Stomach (tissue), 9 donors: Measurements from ENCODE around the gene PSMB7. TPM values are rescaled to one million over a fixed set of nuclear protein-coding genes. Genes with fewer than 3 reads are reported as not detected.

ENCODE experiments used
- DNase-seq, 2 donors: peaks; one replicate each; pipeline versions ENCODE4 v3.0.0 to v3.0.0-alpha.2; 2013 to 2019
- H3K27ac ChIP-seq, 5 donors: fragments of 200-600 bp in 4 of 5; sonication (generic) in 4 of 5; one replicate each; pipeline ENCODE4 v1.5.1; 2013 to 2019; ENCODE audit warnings: mild to moderate bottlenecking in 1 of 5, moderate library complexity in 1 of 5
- H3K27me3 ChIP-seq, 3 donors: fragments of 200-600 bp; sonication (generic); one replicate each; pipeline ENCODE4 v1.5.1; 2017 to 2019; ENCODE audit warnings: mixed run types in 1 of 3
- H3K36me3 ChIP-seq, 4 donors: fragments of 200-600 bp; sonication (generic); 1 replicate in 3 of 4; 2 replicates in 1 of 4; pipeline ENCODE4 v1.5.1; 2016 to 2019
- H3K4me1 ChIP-seq, 4 donors: fragments of 200-600 bp; sonication (generic); one replicate each; pipeline ENCODE4 v1.5.1; 2016 to 2019
- H3K4me3 ChIP-seq, 4 donors: fragments of 200-600 bp; sonication (generic) in 3 of 4; one replicate each; pipeline ENCODE4 v1.5.1; 2016 to 2019; ENCODE audit warnings: mild to moderate bottlenecking in 1 of 4
- H3K9me3 ChIP-seq, 4 donors: fragments of 200-600 bp; sonication (generic); one replicate each; pipeline ENCODE4 v1.5.1; 2016 to 2019
- CTCF ChIP-seq, 7 experiments: fragments of 450-650 bp in 4 of 7; fragments of 200-600 bp in 3 of 7; sonication (generic) in 3 of 7; IDR thresholded peaks; one replicate each; pipeline ENCODE4 v1.5.1; 2016 to 2019; ENCODE audit warnings: antibody characterized with exemption in 7 of 7, control low read depth in 2 of 7, mild to moderate bottlenecking in 1 of 7
- EP300 ChIP-seq: sonication (generic); formaldehyde crosslinking; IDR thresholded peaks from one replicate; pipeline ENCODE4 v1.6.1; 2017; ENCODE audit warnings: antibody characterized with exemption
- POLR2A ChIP-seq, 4 donors: fragments of 450-650 bp; IDR thresholded peaks; one replicate each; pipeline ENCODE4 v1.6.1; 2016; ENCODE audit warnings: antibody characterized with exemption in 4 of 4, control low read depth in 2 of 4, mild to moderate bottlenecking in 1 of 4, moderate library complexity in 1 of 4
- POLR2AphosphoS5 ChIP-seq, 3 donors: sonication (generic); formaldehyde crosslinking; IDR thresholded peaks; one replicate each; pipeline ENCODE4 v1.6.1; 2016; ENCODE audit warnings: antibody characterized with exemption in 3 of 3
- WGBS, 5 donors: extraction: QIAGEN DNeasy Blood & Tissue Kit in 3 of 5; methylation state at CpG; one replicate each; pipeline versions ENCODE4 v1.1.5 to v1.1.7; 2013 to 2018; 5-methylcytosine and 5-hydroxymethylcytosine counted together
- intact Hi-C: fragments of 100-400 bp; cut with DNase I; formaldehyde crosslinking; loops from one replicate; pipeline ENCODE4 v1.15.1; 2023; ENCODE audit warnings: low total_unique reads
- polyA plus RNA-seq, 3 donors: library from polyadenylated mRNA; stranded (reverse); fragments of 200-250 nt; gene quantifications; one replicate each; pipeline ENCODE4 v1.2.3, GENCODE V29; 2013
- total RNA-seq, 5 donors: library from RNA; depleted of rRNA; stranded (reverse); fragments of >200 nt; gene quantifications; one replicate each; pipeline versions ENCODE4 v1.1.0 to v1.2.3, GENCODE V29; 2014 to 2016
- donor health status: healthy with polysubstance abuse.
- donor health status: Bipolar disorder and iron deficiency.
- donor health status: healthy.

The PSMB7 gene
- total and polyA plus RNA-seq, 8 donors = 4.9 to 213 (median 118) TPM

GRCh38 chr9:124363326-124364096 is 51.7 kb downstream of the PSMB7 start:
- H3K27ac ChIP-seq = no peak overlapping the region
- peaks cover 0 to 25% (median 17%) of the 10 kb centered on the region in 4 donors for H3K36me3 ChIP-seq
- H3K4me3 ChIP-seq = no peak overlapping the region
- TF ChIP-seq CTCF (IDR thresholded peaks at IDR 0.05) (no peak), EP300 (no peak), POLR2AphosphoS5 (IDR thresholded peaks at IDR 0.05) (no peak), POLR2A (IDR thresholded peaks at IDR 0.05) (no peak)
- H3K27me3 ChIP-seq = no peaks in the 10 kb centered on the region
- WGBS, 5 donors = 92 to 96% (median 95%) methylated on average over 21 of the region's 21 CpGs
- H3K9me3 ChIP-seq = no peaks in the 10 kb centered on the region
- peaks cover 0 to 17% (median 7%) of the 10 kb centered on the region in 4 donors for H3K4me1 ChIP-seq
- no peak for DNase-seq
- intact Hi-C loops = no loop called here

DNA sequence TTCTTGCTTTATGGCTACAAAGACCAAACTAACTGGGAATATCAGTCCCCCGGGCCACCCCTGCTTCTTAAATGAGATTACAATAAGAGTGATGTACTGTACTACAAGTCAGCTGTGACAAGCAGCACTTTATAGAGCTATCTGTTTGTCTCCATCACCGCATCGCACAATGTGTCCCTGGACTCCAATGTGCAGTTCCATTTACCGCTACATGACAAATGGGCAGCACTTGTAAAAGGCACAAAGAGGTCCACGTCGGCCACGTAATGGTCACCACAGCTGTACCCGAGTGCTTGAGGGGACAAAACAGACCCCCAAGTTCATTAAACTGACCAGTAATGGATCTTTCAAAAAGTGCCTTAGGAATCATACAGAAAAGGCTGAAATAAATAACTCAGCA is 54.1 kb downstream of the PSMB7 start:
- DNase-seq = no peak
- Histone ChIP-seq H3K9me3 (no peaks in the 10 kb centered on the region), H3K4me1 (peaks cover 0 to 24% (median 11%) of the 10 kb centered on the region in 4 donors), H3K27ac (no peak overlapping the region), H3K36me3 (peaks cover 7 to 36% (median 32%) of the 10 kb centered on the region in 4 donors), H3K4me3 (no peak overlapping the region), H3K27me3 (no peaks in the 10 kb centered on the region)
- intact Hi-C loops = no loop called here
- no peak for TF ChIP-seq POLR2A (IDR thresholded peaks at IDR 0.05)
- no peak for TF ChIP-seq EP300
- TF ChIP-seq CTCF (IDR thresholded peaks at IDR 0.05) = no peak
- no peak for TF ChIP-seq POLR2AphosphoS5 (IDR thresholded peaks at IDR 0.05)
- WGBS, 5 donors = 89 to 95% (median 93%) methylated on average over 8 of the region's 8 CpGs

GRCh38 chr9:124359855-124360678 is 55.2 kb downstream of the PSMB7 start:
- 85 to 91% (median 88%) methylated on average over 11 of the region's 11 CpGs for WGBS, 5 donors
- Histone ChIP-seq H3K4me1 (peaks cover 0 to 24% (median 8%) of the 10 kb centered on the region in 4 donors), H3K27ac (no peak overlapping the region), H3K4me3 (no peak overlapping the region), H3K27me3 (no peaks in the 10 kb centered on the region), H3K36me3 (peaks cover 13 to 40% (median 36%) of the 10 kb centered on the region in 4 donors), H3K9me3 (no peaks in the 10 kb centered on the region)
- DNase-seq = no peak
- intact Hi-C loops = no loop called here
- TF ChIP-seq EP300 (no peak), POLR2AphosphoS5 (IDR thresholded peaks at IDR 0.05) (no peak), CTCF (IDR thresholded peaks at IDR 0.05) (no peak)

- TF ChIP-seq CTCF (IDR thresholded peaks at IDR 0.05) = no peak
- intact Hi-C loops = no loop called here
- Histone ChIP-seq H3K4me1 (peaks cover 0 to 26% (median 9%) of the 10 kb centered on the region in 4 donors), H3K27me3 (no peaks in the 10 kb centered on the region), H3K27ac (no peak overlapping the region), H3K4me3 (no peak overlapping the region), H3K36me3 (peaks cover 19 to 45% (median 40%) of the 10 kb centered on the region in 4 donors), H3K9me3 (no peaks in the 10 kb centered on the region)
- 89 to 96% (median 93%) methylated on average over 5 to 6 of the region's 6 CpGs for WGBS, 5 donors
- DNase-seq = no peak
Observed at GRCh38 chr9:124359426-124359825, 55.8 kb downstream of the PSMB7 start.
